RCC 7860 (cell line): ENCODE measurements around the gene USP4.
"Not testable (repeated sequence)": the region's sequence is repeated elsewhere in the genome, so short reads cannot be mapped to it uniquely, and the experiment has no call there.

Source experiments
- DNase-seq: peaks from one replicate; pipeline ENCODE4 v3.0.0-alpha.2; 2015; ENCODE audit warnings: low spot score
- FAIRE-seq: peaks from 2 replicates; lab custom pipeline; 2012; peaks lifted over from hg19 to GRCh38; lab: Jason Lieb, UNC

The USP4 gene

DNA sequence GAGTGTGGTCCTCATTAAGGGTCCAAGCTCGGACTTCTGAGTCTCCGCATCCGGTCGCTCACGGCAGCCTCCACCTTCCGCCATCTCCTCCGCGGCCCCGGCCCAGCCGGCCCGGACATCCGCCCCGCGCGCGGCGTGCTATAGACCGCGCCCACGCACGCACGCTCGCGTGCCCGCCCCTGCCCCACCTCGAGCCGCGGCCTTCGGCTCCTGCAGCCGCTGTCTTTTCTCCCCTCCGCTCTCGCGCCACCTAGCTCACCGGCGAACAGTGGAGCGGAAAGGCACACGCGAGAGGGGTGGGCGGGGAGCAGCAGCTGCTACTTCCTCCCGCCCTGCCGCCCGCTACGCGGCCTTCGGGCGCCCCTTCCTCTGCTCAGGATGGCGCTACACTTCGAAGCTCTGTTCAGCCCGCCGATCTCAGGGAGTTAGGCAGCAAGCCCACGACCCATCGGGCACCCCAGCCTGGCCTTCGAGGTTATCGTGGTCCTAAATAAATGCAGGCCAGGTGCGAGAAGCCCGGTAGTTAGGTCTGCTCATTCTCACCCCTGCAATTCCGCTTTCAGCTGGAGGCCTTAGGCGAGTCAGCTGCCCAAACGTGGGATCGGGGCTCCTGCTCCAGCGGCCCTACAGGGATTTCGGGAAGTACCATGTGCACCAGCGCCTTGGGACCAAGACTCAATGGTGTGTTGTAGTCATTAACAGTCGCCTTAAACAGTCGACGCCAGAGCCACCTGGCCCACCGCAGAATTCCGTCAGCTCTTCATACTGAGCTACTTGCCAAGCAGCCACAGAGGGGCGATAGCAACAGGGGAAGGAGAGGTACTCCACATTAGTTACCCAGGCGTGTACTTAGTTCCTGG is at the start of gene USP4:
TSS of gene USP4 (minus strand) at position 113 of the 860 bp plus-strand sequence. CDS start at position 84, 29 bp downstream.
- FAIRE-seq, result no peak
- peak; percentile 81 for DNase-seq

GRCh38 chr3:49389297-49389696 is 49.4 kb upstream of the USP4 start:
- FAIRE-seq (no peak), DNase-seq (no peak)

- no peak for DNase-seq
- no peak for FAIRE-seq
These were observed 48.5 kb upstream of the USP4 start for GRCh38 chr3:49388289-49388820.

DNA sequence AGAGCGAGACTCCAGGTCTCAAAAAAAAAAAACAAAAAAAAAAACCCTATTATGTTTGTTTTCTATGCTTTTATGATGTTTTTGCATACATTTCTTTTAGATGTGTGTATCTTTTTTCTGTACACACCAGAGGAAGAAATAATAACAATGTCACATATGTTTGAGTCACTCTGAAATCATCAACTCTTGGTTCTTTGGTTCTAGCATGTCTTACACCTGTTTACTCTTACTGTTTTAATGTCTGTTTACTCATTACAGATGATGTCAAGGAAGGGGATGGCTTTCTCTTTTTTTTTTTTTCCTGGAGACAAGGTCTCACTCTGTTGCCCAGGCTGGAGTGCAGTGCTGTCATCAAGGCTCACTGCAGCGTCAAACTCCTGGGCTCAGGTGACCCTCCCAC is 47.9 kb upstream of the USP4 start:
- FAIRE-seq, result no peak
- DNase-seq, result no peak

DNA sequence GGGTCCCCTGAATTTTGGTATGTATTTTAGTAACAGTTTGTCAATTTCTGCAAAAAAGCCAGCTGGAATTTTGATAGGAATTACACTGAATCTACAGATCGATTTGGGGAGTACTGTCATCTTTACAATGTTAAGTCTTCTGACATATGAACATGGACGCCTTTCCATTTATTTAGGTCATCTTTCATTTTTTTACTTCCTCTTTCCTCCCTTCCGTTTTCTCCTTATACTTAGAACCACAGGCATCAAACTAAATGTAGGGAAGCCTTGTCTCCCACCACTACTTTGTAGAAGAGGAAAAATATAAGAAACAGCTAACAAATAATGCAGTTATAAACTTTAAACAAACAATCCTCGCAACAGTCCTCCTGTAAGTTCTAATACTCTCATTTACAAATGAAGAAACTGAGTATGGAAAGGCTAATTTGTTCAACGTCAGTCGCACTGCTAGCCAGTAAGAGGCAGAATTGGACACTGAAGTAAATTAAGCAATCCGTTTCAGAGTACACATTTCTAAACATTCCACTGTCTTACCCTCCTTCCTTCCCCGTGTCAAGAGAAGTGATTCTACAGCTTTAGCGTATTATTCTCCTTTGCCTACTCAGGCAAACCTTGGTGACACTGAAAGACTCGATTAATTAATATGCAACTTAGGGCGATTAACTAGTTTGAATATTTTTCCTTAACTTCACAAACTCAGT is 46.4 kb upstream of the USP4 start:
- FAIRE-seq, result no peak
- DNase-seq, result no peak

DNA sequence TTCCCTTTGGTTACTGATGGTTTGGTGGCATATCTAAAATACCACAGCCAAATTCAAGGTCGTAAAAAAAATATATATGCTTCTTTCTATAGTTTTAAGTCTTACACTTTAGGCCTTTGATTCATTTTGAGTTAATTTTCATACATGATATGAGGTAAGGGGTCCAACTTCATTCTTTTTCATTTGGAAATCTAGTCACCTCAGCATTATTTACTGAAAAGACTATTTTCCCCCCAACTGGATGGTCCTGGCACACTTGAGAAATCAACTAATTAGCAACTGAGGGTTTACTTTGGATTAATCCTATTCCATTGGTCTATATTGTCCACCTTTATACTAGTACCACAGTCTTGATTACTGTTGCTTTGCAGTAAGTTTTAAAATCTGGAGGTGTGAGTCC is 45.8 kb upstream of the USP4 start:
- FAIRE-seq, result no peak
- DNase-seq, result no peak

DNA sequence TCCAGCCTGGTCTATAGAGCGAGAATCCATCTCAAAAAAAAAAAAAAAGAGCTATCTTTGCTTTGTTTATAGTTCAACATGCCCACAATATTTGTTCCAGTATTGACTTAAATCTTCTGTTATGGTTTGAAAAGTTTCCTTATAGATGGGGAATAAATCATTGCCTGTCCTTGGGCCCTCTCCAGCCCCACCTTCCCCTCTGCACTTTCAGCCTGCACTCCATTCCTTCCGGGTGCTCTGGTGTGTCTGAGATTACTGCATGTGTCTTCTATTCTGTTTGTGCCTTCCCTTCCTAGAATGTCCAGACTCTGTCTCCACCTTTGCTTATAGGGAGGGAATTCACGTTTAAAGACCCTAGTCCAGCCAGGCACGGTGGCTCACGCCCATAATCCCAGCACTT is 43.5 kb upstream of the USP4 start:
- no peak for FAIRE-seq
- no peak for DNase-seq

DNA sequence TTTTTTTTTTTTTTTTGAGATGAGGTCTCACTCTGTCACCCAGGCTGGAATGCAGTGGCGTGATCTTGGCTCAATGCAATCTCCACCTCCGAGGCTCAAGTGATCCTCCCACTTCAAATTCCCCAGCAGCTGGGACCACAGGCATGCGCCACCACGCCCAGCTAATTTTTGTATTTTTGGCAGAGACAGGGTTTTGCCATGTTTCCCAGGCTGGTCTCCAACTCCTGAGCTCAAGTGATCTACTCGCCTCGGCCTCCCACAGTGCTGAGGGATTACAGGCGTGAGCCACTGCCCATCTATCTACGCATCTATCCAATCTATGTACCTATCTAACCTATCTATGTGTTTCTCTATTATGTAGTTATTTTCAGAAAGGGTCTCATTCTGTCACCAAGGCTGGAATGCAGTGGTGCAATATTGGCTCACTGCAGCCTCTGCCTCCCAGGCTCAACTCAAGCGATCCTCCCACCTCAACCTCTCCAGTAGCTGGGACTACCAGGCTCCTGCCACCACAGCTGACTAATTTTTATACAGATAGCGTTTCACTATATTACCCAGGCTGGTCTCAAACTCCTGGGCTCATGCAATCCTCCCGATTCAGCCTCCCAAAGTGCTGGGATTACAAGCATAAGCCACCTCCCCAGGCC is 38.5 kb upstream of the USP4 start:
- FAIRE-seq (peak; percentile 89), DNase-seq (peak; percentile 75)

GRCh38 chr3:49377483-49377882 is 37.6 kb upstream of the USP4 start:
- FAIRE-seq, result peak; percentile 90

GRCh38 chr3:49371946-49372345 is 32.1 kb upstream of the USP4 start:
- DNase-seq, result no peak
- no peak for FAIRE-seq

More at GRCh38 chr3:49377483-49377882, 37.6 kb upstream of the USP4 start:
- DNase-seq, result peak; percentile 89

DNA sequence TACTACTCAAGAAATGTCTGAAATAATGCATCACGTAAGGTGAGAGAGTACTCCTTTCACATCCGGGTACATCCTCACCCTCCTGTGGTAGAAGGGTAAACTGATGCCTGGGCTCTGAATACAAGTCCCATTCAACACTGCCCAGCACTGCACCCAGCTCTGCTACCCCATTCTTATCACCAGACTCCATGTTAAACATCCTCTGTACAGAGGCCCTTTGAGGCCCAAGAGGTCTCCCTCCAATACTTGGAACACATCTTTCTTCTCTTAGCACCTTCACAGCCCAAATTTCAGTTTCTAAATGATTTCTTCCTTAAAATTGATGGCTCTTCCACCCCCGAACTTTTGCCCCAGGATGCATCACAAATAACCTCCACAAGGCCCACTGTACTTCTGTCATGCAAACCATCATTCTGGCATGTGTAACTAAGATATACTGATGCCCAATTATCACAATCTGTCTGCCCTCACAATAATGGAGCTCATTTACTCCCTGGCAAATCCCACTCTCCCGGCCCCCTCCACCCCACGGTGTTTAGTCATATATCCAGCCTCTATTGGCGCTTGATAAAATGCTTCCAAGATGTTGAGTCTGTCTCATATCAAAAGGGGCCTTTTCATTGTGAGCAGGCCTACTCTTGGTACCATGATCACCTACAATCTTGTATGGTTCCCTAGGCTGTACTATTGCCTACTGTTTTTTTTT is 30.9 kb upstream of the USP4 start:
- no peak for DNase-seq
- no peak for FAIRE-seq

- no peak for FAIRE-seq
These were observed 22.7 kb upstream of the USP4 start for GRCh38 chr3:49362561-49362960.

DNA sequence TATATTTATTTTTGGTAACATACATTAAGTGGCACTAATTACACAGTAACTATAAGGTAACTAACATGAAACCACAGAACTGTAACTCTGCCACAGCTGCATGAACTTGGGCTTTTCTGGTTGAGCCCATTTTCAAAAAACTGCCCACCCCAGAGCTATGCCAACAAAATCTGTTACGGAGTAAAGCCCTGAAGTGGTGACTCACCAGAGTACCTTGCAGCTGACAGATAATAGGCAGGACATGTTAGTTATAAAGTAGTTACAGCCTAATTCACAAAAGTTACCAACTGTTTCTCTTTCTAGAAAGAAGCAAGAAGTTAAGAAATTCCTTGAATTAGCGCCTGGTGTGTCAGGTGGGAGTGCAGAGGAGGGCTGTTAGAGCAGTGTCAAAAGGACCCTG is 19.8 kb upstream of the USP4 start:
- FAIRE-seq (peak; percentile 85), DNase-seq (peak; percentile 37)

More at GRCh38 chr3:49362561-49362960, 22.7 kb upstream of the USP4 start:
- DNase-seq, result no peak

DNA sequence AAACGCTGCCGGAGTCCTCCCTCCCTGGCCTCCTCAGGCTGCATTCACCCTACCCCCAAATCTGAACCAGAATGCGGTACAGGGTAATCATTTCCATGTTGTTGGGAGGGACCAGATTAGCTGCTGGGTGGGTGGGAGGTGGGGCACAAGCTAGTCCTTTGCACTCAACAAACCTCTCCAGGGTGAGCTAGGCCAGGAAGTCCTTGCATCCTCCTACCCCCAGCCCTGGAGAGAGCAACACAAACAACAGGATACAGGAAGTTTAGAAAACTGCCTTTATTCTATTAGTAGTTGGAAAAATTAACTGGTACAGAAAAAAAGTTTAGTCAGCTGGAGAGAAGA is 19.0 kb upstream of the USP4 start:
- DNase-seq (no peak), FAIRE-seq (no peak)

GRCh38 chr3:49358217-49358883 is 18.5 kb upstream of the USP4 start, which contains the start of gene GPX1:
Gene GPX1 (minus strand): TSS chr3:49358353. CDS start chr3:49358278, 75 bp downstream.
- peak; percentile 80 for FAIRE-seq

DNA sequence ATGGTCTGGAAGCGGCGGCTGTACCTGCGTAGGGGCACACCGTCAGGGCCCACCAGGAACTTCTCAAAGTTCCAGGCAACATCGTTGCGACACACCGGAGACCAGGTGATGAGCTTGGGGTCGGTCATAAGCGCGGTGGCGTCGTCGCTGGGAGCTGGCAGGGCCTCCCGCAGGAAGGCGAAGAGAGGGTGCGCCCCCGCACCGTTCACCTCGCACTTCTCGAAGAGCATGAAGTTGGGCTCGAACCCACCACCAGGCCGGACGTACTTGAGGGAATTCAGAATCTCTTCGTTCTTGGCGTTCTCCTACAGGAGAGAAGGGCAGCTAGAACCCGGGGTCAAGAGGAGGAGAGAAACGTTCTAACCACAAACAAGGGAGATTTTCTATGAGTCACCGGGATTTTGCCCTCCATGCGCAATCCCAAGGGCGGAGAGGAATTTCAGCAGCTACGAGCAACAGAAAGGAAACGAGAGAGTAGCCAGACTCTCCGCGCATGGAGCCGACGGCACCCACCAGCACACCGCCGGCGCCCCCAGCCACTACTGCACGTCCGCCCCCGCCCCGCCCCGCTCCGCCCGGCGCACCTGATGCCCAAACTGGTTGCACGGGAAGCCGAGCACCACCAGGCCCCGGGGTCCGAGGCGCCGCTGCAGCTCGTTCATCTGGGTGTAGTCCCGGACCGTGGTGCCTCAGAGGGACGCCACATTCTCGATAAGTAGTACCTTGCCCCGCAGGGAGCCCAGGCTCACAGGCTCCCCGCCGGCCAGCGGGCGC is 17.8 kb upstream of the USP4 start:
- DNase-seq (peak; percentile 79), FAIRE-seq (peak; percentile 60)

More at GRCh38 chr3:49358217-49358883, 18.5 kb upstream of the USP4 start, which contains the start of gene GPX1:
- DNase-seq, result peak; percentile 87

DNA sequence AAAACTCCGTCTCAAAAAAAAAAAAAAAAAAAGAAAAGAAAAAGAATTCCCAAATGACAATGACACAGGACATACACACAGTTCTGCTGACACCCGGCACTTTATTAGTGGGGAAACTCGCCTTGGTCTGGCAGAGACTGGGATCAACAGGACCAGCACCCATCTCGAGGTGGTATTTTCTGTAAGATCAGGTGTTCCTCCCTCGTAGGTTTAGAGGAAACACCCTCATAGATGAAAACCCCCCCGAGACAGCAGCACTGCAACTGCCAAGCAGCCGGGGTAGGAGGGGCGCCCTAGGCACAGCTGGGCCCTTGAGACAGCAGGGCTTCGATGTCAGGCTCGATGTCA is 17.2 kb upstream of the USP4 start:
- FAIRE-seq, result not testable (repeated sequence)

GRCh38 chr3:49352890-49353421 is 13.1 kb upstream of the USP4 start:
- no peak for FAIRE-seq

More for the DNA sequence above, 17.2 kb upstream of the USP4 start:
- DNase-seq, result not testable (repeated sequence)

DNA sequence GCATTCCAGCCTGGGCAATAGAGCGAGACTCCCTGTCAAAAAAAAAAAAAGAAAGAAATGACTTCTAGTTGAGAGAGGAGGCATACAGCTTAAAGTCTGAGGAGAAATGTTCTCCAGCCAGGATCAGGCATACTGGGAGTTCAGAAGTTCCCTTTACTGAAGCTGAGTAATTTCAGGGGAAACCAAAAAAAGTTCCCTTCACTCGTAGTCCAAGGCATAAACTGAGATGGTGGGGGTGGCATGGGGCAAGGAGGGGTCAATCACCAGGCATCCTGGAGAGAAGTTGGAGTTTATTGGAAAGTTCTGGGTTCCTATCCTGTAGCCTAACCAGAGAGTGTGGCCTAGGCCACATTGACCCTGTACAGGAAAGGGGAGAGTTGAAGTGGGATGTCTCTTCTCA is 12.4 kb upstream of the USP4 start:
- DNase-seq, result no peak
- FAIRE-seq, result no peak

More at GRCh38 chr3:49352890-49353421, 13.1 kb upstream of the USP4 start:
- DNase-seq, result no peak
